ENCODE data around the gene ABCC1. TPM values are rescaled to one million over a fixed set of nuclear protein-coding genes. Genes with fewer than 3 reads are reported as not detected.
"Not testable (repeated sequence)": the region's sequence is repeated elsewhere in the genome, so short reads cannot be mapped to it uniquely, and the experiment has no call there.

ABCC1 gene
- total RNA-seq, 1 donor from 2014 or later, result 13.6 TPM

DNA sequence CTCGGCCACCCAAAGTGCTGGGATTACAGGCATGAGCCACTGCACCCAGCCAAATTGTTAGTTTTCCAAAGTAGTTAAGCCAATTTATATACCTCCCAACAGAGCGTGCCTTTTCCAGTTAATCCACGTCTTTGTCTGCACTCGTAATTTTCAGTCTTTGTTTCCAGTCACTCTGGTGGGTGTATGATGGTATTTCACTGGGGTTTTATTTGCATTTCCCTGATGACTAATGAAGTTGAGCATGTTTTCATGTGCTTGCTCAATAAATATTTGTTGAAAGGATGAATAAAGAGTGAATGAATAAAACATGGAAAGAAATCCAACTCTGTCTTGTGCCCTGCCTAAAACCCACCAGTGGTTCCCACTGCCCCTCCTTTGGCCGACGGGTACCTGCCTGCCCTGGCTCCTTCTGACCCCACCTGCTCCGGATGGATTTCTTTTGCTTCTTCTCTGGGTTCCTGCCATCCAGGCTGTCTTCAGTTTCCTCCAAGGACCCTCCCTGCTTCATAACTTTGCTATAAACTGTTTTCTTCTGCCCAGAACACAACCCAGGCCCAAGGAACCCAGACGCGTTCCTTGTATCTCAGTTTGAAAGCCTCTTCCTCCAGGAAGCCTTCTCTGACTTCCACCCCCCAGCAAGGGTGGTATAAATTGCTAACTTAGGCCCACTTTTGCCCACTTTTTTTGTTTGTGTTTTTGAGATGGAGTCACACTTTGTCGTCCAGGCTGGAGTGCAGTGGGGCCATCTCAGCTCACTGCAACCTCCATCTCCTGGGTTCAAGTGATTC is 3.0 kb upstream of the ABCC1 start:
- peak; percentile 35 for DNase-seq

DNA sequence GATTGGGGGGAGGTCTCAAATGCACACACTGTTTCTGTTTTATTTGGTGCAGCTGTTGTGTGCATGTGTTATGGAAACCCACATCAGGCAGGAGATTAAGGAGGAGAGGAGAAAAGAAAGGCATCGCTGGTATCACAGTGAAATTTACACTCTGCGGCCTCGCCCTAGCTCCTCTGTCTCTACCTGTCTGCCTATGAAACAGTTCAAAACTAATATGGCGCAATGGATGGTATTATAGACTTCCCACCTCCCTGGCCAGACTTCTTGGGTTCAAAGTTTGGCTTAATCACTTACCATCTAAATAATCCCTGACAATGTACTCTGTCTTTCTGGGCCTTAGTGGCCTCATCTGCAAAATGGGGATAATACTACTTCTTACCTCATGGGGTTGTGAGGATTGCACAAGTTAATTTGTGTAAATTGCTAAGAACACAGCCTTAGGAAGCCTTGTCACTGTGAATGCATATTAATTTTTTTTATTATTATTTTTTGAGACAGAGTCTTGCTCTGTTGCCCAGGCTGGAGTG is 1.4 kb upstream of the ABCC1 start:
- no peak for DNase-seq

DNA sequence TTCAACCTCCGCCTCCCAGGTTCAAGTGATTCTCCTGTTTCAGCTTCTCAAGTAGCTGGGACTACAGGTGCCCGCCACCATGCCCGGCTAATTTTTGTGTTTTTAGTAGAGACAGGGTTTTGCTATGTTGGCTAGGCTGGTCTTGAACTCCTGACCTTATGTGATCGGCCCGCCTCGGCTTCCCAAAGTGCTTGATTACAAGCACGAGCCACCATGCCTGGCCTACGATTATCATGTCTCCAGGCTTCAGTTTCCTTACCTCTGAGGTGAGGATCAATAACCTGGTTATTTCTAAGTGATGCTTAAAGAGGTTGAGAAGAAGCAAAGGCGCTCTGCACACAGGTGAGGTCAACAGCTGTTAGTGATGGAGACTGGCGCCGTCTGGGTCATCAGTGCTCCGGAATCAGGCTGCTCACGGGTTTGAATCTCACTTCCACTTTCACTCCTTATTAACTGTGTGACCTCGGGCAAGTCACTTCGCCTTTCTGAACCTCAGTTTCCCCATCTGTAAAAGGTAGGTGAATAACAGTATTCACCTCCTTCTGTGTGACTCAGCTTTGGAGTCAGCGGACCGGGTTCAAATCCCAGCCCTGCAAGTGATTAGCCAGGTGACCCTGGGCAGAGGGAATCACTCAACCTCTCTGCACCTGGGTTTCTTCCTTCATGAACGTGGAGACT is 745 bp upstream of the ABCC1 start:
- DNase-seq, result no peak

DNA sequence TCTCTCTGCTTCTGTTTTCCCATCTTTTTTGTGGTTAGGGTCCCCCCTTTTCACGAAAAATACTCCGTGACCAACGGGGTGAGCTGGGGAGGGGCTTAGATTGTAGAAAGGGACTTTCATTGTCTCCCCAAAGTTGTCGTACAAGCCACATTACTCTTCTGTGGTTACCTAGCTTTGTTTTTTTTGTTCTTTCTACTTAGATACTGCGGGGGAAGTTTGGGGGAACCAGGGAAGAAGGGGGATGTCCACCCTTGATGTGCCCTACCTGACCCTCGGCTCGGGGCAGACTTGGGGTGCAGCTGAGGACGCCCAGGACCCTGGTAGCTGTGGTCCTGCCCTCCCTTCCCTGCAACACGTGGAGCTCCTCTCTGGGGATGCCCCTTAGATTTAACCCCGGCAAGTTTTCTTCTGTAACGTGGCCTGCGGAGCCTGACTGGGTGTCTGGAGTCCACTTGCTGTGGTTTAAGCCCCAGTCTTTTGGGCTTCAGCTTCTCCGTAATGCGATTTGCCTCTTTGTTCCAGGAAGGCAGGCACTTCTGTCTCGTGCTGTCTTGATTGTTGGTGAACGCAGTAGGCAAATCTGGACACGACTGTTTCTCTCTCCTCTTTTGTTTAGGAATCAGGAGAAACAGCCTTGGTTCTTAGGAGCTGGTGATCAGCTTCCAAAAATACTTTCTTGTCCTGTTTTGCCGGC is 892 bp downstream of the ABCC1 start:
- peak; percentile 57 for DNase-seq

DNA sequence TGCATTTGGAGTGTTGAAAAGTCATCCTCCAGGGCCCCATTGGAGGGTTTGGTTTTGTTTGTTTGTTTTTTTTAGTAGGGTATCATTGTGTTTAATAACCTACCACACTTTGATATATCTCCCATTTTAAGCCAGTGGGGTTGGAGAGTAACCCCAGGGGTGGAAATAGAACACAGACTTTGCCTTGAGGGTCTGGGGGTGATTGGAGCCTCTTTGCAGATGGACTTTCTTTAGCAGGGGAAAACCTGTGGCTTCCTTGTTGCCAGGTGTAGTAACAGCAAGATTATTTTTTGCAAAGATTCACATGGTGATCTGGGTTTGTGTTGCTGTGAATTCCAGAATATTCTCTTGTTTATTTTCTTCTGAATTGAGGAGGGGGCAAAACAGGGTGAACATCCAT is 1.5 kb downstream of the ABCC1 start:
- no peak for DNase-seq

DNA sequence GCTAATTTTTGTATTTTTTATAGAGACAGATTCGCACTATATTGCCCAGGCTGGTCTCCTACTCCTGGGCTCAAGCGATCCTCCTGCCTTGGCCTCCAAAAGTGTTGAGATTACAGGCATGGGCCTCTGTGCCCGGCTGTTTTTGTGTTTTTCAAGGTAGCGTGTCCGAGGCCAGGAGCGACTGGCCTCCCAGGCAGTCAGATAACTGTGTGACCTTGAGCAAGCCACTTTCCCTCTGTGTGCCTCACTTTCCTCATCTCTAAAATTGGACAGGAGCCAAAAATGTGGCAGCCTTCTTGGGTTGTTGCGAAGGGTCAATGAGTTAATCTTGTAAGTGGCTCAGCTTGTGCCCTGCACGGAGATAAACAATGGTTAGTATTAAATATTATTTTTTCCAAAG is 2.4 kb downstream of the ABCC1 start:
- no peak for DNase-seq

DNA sequence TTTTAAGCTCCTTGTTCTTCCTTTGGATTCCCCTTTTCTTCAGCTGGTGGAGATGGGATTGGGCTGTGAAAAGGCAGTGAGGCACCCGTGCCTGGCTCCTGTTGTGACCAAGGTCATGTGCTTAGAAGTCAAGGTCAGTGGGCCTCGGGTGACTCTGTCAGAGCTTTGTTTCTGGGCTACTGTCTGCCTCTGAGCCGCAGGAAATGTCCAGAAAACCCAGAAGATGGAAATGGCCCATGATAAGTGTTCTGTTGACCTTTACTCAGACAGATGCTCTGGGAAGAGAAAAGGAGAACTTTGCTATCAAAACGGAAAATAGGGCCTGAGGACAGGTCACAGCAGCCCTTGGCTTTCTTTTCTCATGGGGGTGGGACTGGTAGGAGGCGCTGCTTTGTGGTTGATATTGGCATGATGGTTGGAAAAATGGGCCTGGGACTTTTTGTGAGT is 2.9 kb downstream of the ABCC1 start:
- DNase-seq, result no peak

DNA sequence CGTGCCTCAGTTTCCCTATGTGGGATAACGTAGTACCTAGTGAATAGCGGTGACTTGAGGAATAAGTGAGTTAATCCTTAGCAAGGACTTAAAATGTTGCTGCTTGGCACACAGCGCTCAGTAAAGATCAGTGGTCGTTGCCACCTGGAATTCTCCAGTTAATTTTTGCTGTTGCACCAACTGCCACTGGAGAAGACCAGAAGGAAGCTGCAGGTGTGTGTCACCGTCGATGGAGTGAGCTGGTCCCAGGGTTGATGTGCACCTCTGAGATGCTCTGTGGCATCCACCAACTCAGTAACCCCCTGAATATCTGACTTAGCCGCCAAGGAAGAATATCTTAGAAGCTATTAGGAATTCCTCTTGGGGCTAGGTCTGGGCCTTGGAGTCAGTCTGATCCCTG is 4.1 kb downstream of the ABCC1 start:
- DNase-seq, result no peak

DNA sequence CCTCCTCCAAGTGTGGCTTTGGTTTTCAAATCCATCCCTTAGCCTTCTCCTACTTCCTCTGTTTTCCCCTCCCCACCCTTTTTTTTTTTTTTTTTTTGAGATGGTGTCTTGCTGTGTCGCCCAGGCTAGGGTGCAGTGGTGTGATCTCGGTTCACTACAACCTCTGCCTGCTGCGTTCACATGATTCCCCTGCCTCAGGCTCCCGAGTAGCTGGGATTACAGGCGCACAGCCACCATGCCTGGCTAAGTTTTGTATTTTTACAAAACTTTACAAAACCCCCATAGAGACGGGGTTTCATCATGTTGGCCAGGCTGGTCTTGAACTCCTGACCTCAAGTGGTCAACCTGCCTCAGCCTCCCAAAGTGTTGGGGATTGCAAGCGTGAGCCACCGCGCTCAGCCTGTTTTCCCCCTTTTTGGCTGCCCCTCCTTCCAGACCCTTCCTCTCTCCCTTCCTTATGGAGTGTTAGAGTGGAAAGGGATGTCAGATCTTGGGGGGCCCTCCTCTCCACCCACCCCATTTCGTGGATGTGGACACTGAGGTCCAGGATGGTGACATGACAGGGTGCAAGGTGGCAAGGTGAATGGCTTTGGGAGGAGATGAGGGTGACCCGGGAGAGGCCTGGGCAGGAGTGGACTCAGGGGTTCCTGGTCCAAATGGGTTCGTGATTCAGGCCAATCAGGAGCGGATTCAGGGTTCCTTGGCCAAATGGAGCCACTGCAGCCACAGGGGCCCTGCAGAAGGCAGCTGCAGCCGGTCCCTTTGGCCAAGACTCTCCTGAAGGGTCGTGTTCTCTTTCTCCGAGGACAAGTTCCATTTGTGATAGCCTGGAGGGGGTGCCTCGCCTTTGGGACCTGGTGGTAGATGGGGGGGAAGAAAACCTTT is 4.8 kb downstream of the ABCC1 start:
- no peak for DNase-seq

DNA sequence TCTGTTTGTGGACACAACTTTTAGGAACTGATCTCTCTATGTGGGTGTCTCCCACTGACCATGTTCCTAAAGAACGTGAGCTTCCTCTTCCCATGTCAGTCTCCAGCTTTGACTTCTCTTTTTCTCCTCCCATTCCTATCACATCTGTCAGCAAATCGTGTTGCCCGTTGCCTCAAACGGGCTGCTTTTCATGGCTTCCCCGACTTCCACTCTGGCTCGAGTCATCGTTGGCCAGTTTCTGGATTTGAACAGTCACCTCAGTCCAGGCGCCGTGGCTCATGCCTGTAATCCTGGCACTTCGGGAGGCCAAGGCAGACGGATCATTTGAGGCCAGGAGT is 5.4 kb downstream of the ABCC1 start:
- no peak for DNase-seq

DNA sequence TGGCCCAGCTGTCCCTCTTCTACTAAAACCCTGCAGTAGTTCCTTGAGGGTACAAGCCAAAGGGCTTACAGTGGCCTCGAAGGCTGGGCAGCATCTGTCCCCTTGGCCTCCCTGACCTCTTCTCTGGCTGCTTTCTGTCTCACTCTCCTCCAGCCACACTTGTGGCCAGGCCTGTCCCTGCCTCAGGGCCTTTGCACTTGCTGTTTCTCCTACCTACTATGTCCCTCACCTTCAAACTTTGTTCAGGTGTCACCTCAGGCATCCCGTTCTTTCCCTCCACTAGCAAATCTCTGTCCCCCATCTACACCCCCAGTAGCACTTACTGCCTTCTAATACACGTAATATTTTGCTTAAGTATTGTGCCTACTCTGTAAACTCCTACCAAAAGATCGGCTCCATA is 6.0 kb downstream of the ABCC1 start:
- DNase-seq, result no peak

DNA sequence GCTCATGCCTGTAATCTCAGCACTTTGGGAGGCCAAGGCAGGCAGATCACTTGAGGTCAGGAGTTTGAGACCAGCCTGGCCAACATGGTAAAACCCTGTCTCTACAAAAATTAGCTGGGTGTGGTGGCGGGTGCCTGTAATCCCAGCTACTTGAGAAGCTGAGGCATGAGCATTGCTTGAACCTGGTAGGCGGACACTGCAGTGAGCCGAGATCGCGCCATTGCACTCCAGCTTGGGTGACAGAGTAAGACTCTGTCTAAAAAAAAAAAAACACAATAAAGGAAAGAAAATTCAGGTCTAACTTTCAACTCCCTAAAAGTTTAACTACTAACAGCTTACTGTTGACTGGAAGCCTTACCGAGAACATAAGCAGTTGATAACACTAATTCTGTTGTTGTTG is 6.7 kb downstream of the ABCC1 start:
- DNase-seq, result not testable (repeated sequence)

DNA sequence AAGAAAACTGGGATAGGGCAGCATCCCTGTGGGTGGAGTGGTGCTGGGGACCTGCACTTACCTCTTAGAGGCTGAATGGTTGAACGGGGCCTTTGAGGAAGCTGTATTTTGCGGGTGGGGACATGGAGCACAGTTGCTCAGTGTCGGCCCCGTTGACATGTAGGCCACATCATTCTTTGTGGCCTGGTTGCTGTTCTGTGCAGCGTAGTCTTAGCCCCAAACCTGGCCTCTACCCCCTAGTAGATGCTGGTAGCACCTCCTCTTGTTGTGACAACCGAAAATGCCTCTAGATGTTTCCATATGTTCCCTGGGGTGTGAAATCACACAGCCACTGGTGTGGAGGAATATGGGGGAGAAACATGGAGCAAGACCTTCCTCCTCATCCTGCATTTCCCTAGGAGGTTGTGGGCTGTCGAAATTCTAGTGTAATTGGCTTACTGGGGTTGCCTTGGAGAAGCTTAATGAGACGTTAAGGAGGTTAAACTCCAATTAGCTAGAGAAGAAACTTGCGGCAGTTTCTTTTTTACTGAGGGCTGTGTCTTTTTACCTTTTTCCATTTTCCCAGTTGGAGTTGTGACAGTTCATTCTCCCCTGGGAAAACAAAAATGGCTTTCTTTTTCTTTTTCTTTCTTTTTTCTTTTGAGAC is 9.4 kb downstream of the ABCC1 start:
- DNase-seq, result no peak

DNA sequence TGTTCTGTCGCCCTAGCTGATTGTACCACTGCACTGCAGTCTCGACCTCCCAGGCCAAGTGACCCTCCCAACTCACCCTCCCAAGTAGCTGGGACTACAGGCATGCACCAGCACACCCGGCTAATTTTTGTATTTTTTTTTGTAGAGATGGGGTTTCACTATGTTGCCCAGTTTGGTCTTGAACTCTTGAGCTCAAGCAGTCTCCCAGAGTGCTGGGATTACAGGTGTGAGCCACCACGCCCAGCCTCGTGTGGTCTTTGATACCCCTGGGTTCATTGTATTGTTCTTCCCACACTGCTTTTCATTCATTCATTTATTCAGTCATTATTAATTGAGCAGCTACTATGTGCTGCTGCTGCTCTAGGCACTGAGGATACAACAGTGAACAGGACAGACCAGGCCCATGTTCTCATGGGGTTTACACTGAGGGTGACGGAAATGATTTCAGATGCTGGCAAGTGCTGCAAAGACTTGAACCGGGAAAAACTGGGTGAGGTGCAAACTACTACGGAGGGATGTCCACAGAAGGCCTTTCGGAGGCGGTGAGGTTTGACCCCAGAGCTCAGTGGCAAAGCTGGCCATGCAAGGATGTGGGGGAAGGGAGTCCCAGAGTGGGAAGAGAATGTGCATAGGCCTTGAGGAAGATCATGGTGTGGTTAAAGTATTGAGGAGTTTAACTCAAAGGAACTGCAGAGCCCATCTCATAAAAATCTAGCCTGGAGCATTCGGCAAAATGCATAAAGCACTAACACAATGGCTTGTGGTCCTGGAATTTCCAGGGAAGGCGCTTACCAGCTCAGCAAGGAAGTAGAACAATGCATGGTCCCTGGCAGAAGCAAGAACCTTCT is 10.9 kb downstream of the ABCC1 start:
- no peak for DNase-seq

DNA sequence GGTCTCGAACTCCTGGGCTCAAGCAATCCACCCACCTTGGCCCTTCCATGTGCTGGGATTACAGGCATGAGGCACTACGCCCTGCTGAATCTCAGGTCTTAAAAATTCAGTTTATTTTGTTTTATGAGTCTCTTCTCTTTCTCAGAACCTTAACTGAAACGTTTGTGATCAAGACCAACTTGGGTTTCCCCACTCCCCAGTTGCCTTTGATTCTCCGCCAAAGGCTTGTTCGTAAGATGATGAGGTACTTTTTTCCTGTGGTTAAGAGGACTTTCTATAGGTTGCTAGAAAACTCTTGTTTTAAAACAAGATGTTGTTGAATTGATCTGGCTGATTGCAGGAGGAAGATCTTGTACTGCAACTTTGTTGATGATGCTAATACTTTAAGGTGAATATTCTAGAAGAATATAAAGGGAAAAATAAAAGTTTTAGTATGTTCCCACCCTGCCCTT is 11.7 kb downstream of the ABCC1 start:
- no peak for DNase-seq

DNA sequence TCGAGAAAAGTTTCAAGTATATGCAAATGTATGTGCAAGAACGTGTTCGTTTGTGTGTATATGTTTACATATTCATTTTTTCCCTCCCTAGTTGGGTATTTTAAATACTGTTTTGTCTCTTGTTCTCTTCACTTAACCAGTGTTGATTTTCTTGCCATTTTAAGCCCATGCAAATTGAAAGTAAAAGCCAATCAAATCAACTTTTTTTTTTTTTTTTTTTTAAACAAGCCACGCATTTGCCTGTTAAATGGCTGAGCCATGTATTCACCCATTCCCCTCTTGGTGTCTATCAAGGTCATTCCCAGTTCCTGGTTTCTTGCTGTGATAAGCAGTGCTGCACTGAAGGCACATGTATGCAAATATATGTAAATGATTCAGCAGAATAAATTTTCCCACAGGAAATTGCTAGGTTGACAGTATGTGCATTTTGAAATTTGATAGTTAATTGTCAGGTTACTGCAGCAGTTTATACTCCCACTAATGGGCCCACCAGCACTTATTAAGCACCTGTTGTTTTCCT is 12.2 kb downstream of the ABCC1 start:
- no peak for DNase-seq

DNA sequence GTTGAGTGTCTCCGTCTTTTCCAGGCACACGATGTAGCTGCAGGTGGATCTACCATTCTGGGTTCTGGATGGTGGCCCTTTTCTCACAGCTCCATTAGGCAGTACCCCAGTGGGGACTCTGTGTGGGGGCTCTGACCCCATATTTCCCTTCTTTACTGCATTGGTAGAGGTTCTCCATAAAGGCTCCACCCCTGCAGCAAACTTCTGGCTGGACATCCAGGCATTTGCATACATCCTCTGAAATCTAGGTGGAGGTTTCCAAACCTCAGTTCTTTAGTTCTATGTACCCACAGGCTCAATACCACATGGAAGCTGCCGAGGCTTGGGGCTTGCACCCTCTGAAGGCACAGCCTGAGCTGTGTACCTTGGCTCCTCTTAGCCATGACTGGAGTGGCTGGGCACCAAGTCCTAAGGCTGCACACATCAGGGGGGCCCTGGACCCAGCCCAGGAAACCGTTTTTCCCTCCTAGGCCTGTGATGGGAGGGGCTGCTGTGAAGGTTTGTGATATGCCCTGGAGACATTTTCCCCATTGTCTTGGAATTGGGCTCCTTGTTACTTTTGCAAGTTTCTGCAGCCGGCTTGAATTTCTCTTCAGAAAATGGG is 14.0 kb downstream of the ABCC1 start:
- no peak for DNase-seq

DNA sequence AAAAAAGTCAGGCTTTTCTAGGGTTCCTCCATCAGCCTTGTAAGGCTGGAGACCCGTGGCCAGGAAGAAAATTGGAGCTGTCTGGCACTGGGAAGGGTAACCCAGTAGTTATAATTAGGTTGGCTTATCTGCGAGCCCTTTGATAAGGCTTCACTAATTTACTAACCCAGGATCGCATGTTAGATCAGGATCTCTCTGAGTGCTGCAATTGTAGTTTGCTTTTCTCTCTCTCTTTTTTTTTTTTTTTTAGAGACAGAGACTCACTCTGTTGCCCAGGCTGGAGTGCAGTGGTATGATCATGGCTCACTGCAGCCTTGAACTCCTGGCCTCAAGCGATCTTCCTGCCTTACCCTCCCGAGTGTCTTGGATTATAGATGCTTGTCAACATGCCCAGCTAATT is 17.0 kb downstream of the ABCC1 start:
- no peak for DNase-seq

DNA sequence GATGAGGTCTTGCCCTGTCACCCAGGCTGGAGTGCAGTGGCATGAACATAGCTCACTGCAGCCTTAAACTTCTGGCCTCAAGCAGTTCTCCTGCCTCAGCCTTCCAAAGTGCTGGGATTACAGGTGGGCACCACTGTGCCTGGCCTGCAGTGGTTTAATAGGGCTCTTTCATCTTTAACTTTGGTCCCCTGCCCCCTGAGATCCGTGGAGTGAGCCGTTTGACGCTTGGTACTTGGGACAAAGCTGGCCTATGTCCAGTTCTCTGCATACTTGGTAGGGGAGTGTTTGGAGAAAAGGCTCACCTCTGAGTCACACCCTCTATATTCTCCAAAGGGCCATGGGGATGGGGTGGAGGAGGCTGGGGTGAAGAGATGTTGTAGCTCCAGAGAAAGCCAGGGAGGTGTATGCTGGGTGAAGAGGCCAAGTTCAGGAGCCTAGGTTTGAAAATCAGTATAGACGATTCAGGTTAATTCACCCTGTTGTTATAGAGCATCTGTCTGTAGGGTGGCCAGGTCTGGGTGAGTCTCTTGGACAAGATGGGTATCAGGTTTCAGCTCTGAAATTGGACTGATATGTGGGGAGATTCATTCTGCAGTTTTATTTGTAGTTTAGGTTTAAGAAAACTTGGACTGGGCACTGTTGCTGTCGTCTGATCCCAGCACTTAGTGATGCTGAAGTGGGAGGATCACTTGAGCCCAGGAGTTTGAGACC is 17.6 kb downstream of the ABCC1 start:
- DNase-seq, result no peak
